Body of pancreas (tissue), 4 donors: Measurements from ENCODE around the gene PTPRF. TPM values are rescaled to one million over a fixed set of nuclear protein-coding genes. Genes with fewer than 3 reads are reported as not detected.

ENCODE experiments used
- ATAC-seq: fragments of 150-250 bp; one replicate; pipeline ENCODE4 v1.9.1; 2016
- DNase-seq, 4 donors: peaks; one replicate each; pipeline ENCODE4 v3.0.0-alpha.2; 2019
- H3K27ac ChIP-seq, 4 donors: fragments of 200-600 bp; sonication (generic); 1 replicate in 3 of 4; 2 replicates in 1 of 4; pipeline versions ENCODE4 v1.5.1 to v1.6.1; 2016 to 2019; ENCODE audit warnings: mild to moderate bottlenecking in 1 of 4, mixed read lengths in 1 of 4, moderate library complexity in 1 of 4
- H3K27me3 ChIP-seq, 2 donors: fragments of 200-600 bp; sonication (generic); one replicate each; pipeline ENCODE4 v1.6.0; 2016; ENCODE audit warnings: mild to moderate bottlenecking in 1 of 2
- H3K36me3 ChIP-seq, 2 donors: fragments of 200-600 bp; sonication (generic); replicated peaks in 1 of 2; 2 replicates each; pipeline ENCODE4 v1.5.1; 2016; ENCODE audit warnings: low read depth in 2 of 2; ENCODE audit not compliant: insufficient read depth in 1 of 2
- H3K4me1 ChIP-seq: fragments of 200-600 bp; sonication (generic); one replicate; pipeline ENCODE4 v1.6.0; 2016
- H3K4me3 ChIP-seq, 2 donors: fragments of 200-600 bp; sonication (generic); 1 replicate in 1 of 2; 2 replicates in 1 of 2; pipeline ENCODE4 v1.5.1; 2016 to 2019
- H3K9me3 ChIP-seq, 3 donors: fragments of 200-600 bp; sonication (generic); 1 replicate in 2 of 3; 2 replicates in 1 of 3; pipeline ENCODE4 v1.5.1; 2016
- CTCF ChIP-seq, 7 experiments: fragments of 450-650 bp in 4 of 7; fragments of 200-600 bp in 3 of 7; sonication (generic) in 3 of 7; IDR thresholded peaks; one replicate each; pipeline ENCODE4 v1.5.1; 2016 to 2019; ENCODE audit warnings: antibody characterized with exemption in 7 of 7
- POLR2A ChIP-seq, 3 donors: fragments of 450-650 bp; IDR thresholded peaks; one replicate each; pipeline ENCODE4 v1.6.1; 2016; ENCODE audit warnings: antibody characterized with exemption in 3 of 3, mild to moderate bottlenecking in 2 of 3
- WGBS, 2 donors: methylation state at CpG; one replicate each; pipeline ENCODE4 v1.1.5; 2017; 5-methylcytosine and 5-hydroxymethylcytosine counted together
- intact Hi-C: fragments of 100-400 bp; cut with DNase I; formaldehyde crosslinking; loops from one replicate; pipeline ENCODE4 v1.15.1; 2023
- total RNA-seq, 2 donors: library from RNA; depleted of rRNA; stranded (reverse); fragments of >200 nt; gene quantifications; one replicate each; pipeline ENCODE4 v1.1.0, GENCODE V29; 2016

PTPRF gene
- total RNA-seq, 2 donors from 2014 or later, result 81.7 to 89.0 TPM

- intact Hi-C loops, result no loop called here
- no peak overlapping the region for H3K4me3 ChIP-seq
- WGBS, 2 donors, result 26 to 39% methylated on average over 8 to 9 of the region's 9 CpGs
- peaks cover 82% of the 10 kb centered on the region for H3K4me1 ChIP-seq
- H3K36me3 ChIP-seq, result no peaks in the 10 kb centered on the region
- ATAC-seq, result no peak
- H3K9me3 ChIP-seq, result no peaks in the 10 kb centered on the region
- TF ChIP-seq POLR2A (IDR thresholded peaks at IDR 0.05) (peak in 1 of 3 donors; percentile 15), CTCF (IDR thresholded peaks at IDR 0.05) (no peak)
- peak overlapping the region in 3 of 4 donors; percentile 79 to 94 (median 83) for H3K27ac ChIP-seq
- peak in 2 of 4 donors; percentile 37 to 53 for DNase-seq
- H3K27me3 ChIP-seq, result no peaks in the 10 kb centered on the region
These were observed 2.9 kb downstream of the PTPRF start for GRCh38 chr1:43533584-43533983.

GRCh38 chr1:43534256-43534655 lies 3.6 kb downstream of the PTPRF start:
- intact Hi-C loops, result no loop called here
- Histone ChIP-seq H3K4me3 (no peak overlapping the region), H3K27me3 (no peaks in the 10 kb centered on the region), H3K4me1 (peaks cover 85% of the 10 kb centered on the region), H3K36me3 (no peaks in the 10 kb centered on the region), H3K27ac (peak overlapping the region in 3 of 4 donors; percentile 79 to 89 (median 88)), H3K9me3 (no peaks in the 10 kb centered on the region)
- no peak for DNase-seq
- TF ChIP-seq POLR2A (IDR thresholded peaks at IDR 0.05), result no peak
- TF ChIP-seq CTCF (IDR thresholded peaks at IDR 0.05), result no peak
- WGBS, 2 donors, result 73 to 83% methylated on average over 2 of the region's 2 CpGs
- ATAC-seq, result no peak

- peak; percentile 25 for ATAC-seq
- Histone ChIP-seq H3K4me1 (peaks cover 84% of the 10 kb centered on the region), H3K9me3 (no peaks in the 10 kb centered on the region), H3K4me3 (no peak overlapping the region), H3K27me3 (no peaks in the 10 kb centered on the region), H3K36me3 (no peaks in the 10 kb centered on the region), H3K27ac (peak overlapping the region; percentile 83 to 93 (median 88))
- DNase-seq, result peak; percentile 60 to 86 (median 74)
- 45 to 46% methylated on average over 6 to 8 of the region's 8 CpGs for WGBS, 2 donors
- intact Hi-C loops, result no loop called here
- peak in 1 of 3 donors; percentile 3 for TF ChIP-seq POLR2A (IDR thresholded peaks at IDR 0.05)
- no peak for TF ChIP-seq CTCF (IDR thresholded peaks at IDR 0.05)
These were observed 5.6 kb downstream of the PTPRF start for GRCh38 chr1:43536196-43536863.

- no peak for DNase-seq
- TF ChIP-seq POLR2A (IDR thresholded peaks at IDR 0.05), result no peak
- TF ChIP-seq CTCF (IDR thresholded peaks at IDR 0.05), result no peak
- H3K27ac ChIP-seq, result peak overlapping the region; percentile 83 to 93 (median 88)
- intact Hi-C loops, result no loop called here
- WGBS, 2 donors, result 27 to 32% methylated on average over 10 to 11 of the region's 11 CpGs
- ATAC-seq, result no peak
- H3K4me1 ChIP-seq, result peaks cover 86% of the 10 kb centered on the region
- H3K4me3 ChIP-seq, result no peak overlapping the region
- H3K27me3 ChIP-seq, result no peaks in the 10 kb centered on the region
- H3K36me3 ChIP-seq, result no peaks in the 10 kb centered on the region
- H3K9me3 ChIP-seq, result no peaks in the 10 kb centered on the region
These were observed 6.2 kb downstream of the PTPRF start for GRCh38 chr1:43536864-43537358.
